Measurements from ENCODE around the gene ACTL10.

The ACTL10 gene

GRCh38 chr20:33664085-33664761 is 2.5 kb upstream of the ACTL10 start:
- DNase-seq: no peak

- DNase-seq: no peak
Measured at GRCh38 chr20:33664762-33665144, 2.0 kb upstream of the ACTL10 start.

GRCh38 chr20:33667245-33667675 is 517 bp downstream of the ACTL10 start:
- no peak for DNase-seq

GRCh38 chr20:33667676-33668465 is 1.1 kb downstream of the ACTL10 start:
- DNase-seq: no peak

GRCh38 chr20:33668466-33669155 is 1.9 kb downstream of the ACTL10 start:
- no peak for DNase-seq

GRCh38 chr20:33669224-33669623 is 2.5 kb downstream of the ACTL10 start:
- no peak for DNase-seq

- DNase-seq: no peak
Measured at GRCh38 chr20:33669873-33670640, 3.3 kb downstream of the ACTL10 start.

- DNase-seq: no peak
Measured at GRCh38 chr20:33670715-33671499, 4.2 kb downstream of the ACTL10 start.

- no peak for DNase-seq
Measured at GRCh38 chr20:33671573-33672288, 5.0 kb downstream of the ACTL10 start.

GRCh38 chr20:33672426-33673113 is 5.8 kb downstream of the ACTL10 start:
- no peak for DNase-seq

- no peak for DNase-seq
Measured at GRCh38 chr20:33673114-33673409, 6.3 kb downstream of the ACTL10 start.

- no peak for DNase-seq
Measured at GRCh38 chr20:33673410-33674293, 6.9 kb downstream of the ACTL10 start.

- peak; percentile 57 for DNase-seq
Measured at GRCh38 chr20:33674294-33675135, 7.8 kb downstream of the ACTL10 start, which contains the start of gene NECAB3. Gene NECAB3, minus strand, starts transcription at chr20:33674428. Its CDS starts 76 bp downstream, at chr20:33674352.

- DNase-seq: no peak
Measured at GRCh38 chr20:33675136-33675959, 8.6 kb downstream of the ACTL10 start.

GRCh38 chr20:33676121-33676520 is 9.4 kb downstream of the ACTL10 start:
- DNase-seq: no peak

GRCh38 chr20:33676652-33677645 is 10.2 kb downstream of the ACTL10 start:
- DNase-seq: no peak

All from DMS 273 treated with DMSO at 0.1 percent for 48 hours (cell line).